ENCODE measurements around the gene P2RX7.

Gene P2RX7

GRCh38 chr12:121124402-121125109 lies 8.1 kb upstream of the P2RX7 start:
- TF ChIP-seq POLR2AphosphoS5 (IDR thresholded peaks at IDR 0.05; ENCODE audit: low read depth) (no peak), SPI1 (IDR thresholded peaks at IDR 0.05; ENCODE audit: borderline replicate concordance, low read depth) (no peak), CTCF (IDR thresholded peaks at IDR 0.05; ENCODE audit: insufficient read depth, low read length) (no peak), GABPA (IDR thresholded peaks at IDR 0.05; ENCODE audit: low read depth) (no peak)
- TF ChIP-seq, protein P1, sequence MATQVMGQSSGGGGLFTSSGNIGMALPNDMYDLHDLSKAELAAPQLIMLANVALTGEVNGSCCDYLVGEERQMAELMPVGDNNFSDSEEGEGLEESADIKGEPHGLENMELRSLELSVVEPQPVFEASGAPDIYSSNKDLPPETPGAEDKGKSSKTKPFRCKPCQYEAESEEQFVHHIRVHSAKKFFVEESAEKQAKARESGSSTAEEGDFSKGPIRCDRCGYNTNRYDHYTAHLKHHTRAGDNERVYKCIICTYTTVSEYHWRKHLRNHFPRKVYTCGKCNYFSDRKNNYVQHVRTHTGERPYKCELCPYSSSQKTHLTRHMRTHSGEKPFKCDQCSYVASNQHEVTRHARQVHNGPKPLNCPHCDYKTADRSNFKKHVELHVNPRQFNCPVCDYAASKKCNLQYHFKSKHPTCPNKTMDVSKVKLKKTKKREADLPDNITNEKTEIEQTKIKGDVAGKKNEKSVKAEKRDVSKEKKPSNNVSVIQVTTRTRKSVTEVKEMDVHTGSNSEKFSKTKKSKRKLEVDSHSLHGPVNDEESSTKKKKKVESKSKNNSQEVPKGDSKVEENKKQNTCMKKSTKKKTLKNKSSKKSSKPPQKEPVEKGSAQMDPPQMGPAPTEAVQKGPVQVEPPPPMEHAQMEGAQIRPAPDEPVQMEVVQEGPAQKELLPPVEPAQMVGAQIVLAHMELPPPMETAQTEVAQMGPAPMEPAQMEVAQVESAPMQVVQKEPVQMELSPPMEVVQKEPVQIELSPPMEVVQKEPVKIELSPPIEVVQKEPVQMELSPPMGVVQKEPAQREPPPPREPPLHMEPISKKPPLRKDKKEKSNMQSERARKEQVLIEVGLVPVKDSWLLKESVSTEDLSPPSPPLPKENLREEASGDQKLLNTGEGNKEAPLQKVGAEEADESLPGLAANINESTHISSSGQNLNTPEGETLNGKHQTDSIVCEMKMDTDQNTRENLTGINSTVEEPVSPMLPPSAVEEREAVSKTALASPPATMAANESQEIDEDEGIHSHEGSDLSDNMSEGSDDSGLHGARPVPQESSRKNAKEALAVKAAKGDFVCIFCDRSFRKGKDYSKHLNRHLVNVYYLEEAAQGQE (IDR thresholded peaks at IDR 0.05; ENCODE audit: insufficient replicate concordance, low read depth): no peak
- H3K4me3 ChIP-seq (replicated peaks; ENCODE audit: insufficient read depth, low read length): no peak overlapping the region
- H3K27ac ChIP-seq (replicated peaks): no peak overlapping the region
- H3K27me3 ChIP-seq (ENCODE audit: insufficient read depth, poor library complexity, severe bottlenecking): no peaks in the 10 kb centered on the region
- DNase-seq (ENCODE audit: low read depth in 1 of 2, low spot score in 1 of 2): no peak

DNA sequence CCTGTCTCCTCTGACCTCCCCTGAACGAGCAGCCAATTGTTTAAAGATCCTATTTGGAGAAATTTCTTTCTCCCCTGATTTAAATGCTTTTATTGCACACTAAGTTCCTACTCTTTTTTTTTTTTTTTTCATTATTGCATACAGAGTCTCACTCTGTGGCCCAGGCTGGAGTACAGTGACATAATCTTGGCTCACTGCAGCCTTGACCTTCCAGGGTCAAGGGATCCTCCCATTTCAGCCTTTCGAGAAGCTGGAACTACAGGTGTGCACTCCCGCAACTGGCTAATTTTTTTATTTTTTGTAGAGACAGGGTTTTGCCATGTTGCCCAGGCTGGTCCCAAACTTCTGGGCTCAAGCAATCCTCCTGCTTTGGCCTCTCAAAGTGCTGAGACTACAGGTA lies 5.2 kb upstream of the P2RX7 start:
- Histone ChIP-seq H3K27me3 (ENCODE audit: insufficient read depth, poor library complexity, severe bottlenecking) (no peaks in the 10 kb centered on the region), H3K4me3 (replicated peaks; ENCODE audit: insufficient read depth, low read length) (no peak overlapping the region), H3K27ac (replicated peaks) (no peak overlapping the region)
- no peak for DNase-seq (ENCODE audit: low read depth in 1 of 2, low spot score in 1 of 2)
- TF ChIP-seq POLR2AphosphoS5 (IDR thresholded peaks at IDR 0.05; ENCODE audit: low read depth): no peak
- TF ChIP-seq, protein P1 (IDR thresholded peaks at IDR 0.05; ENCODE audit: insufficient replicate concordance, low read depth): no peak
- TF ChIP-seq SPI1 (IDR thresholded peaks at IDR 0.05; ENCODE audit: borderline replicate concordance, low read depth): no peak

- DNase-seq (ENCODE audit: low read depth in 1 of 2, low spot score in 1 of 2): peak; percentile 93
- TF ChIP-seq POLR2AphosphoS5 (IDR thresholded peaks at IDR 0.05; ENCODE audit: low read depth): peak; percentile 68; the same call in 1 of the 2 replicates
- TF ChIP-seq CTCF (IDR thresholded peaks at IDR 0.05; ENCODE audit: insufficient read depth, low read length): no peak
- TF ChIP-seq SPI1 (IDR thresholded peaks at IDR 0.05; ENCODE audit: borderline replicate concordance, low read depth): no peak
- no peak overlapping the region for H3K4me3 ChIP-seq (replicated peaks; ENCODE audit: insufficient read depth, low read length)
- H3K27me3 ChIP-seq (ENCODE audit: insufficient read depth, poor library complexity, severe bottlenecking): no peaks in the 10 kb centered on the region
- H3K27ac ChIP-seq (replicated peaks): peak overlapping the region; percentile 51
Observed at GRCh38 chr12:121128908-121129810, 3.5 kb upstream of the P2RX7 start.

DNA sequence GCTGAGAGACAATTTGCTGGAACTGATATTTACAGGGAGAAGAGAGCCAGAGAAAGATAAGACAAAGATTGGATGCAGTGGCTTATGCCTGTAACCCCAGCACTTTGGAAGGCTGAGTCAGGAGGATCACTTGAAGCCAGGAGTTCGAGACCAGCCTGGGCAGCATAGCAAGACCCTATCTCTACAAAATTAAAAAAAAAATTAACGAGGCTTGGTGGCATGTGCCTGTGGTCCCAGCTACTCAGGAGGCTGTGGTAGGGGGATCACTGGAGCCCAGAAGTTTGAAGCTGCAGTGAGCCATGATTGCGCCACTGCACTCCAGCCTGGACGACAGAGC lies 2.9 kb upstream of the P2RX7 start:
- TF ChIP-seq SPI1 (IDR thresholded peaks at IDR 0.05; ENCODE audit: borderline replicate concordance, low read depth): no peak
- no peak for TF ChIP-seq POLR2AphosphoS5 (IDR thresholded peaks at IDR 0.05; ENCODE audit: low read depth)
- TF ChIP-seq GABPA (IDR thresholded peaks at IDR 0.05; ENCODE audit: low read depth): no peak
- TF ChIP-seq, protein P1 (IDR thresholded peaks at IDR 0.05; ENCODE audit: insufficient replicate concordance, low read depth): no peak
- no peak for TF ChIP-seq CTCF (IDR thresholded peaks at IDR 0.05; ENCODE audit: insufficient read depth, low read length)
- H3K27ac ChIP-seq (replicated peaks): peak overlapping the region; percentile 51
- DNase-seq (ENCODE audit: low read depth in 1 of 2, low spot score in 1 of 2): no peak
- H3K4me3 ChIP-seq (replicated peaks; ENCODE audit: insufficient read depth, low read length): no peak overlapping the region
- H3K27me3 ChIP-seq (ENCODE audit: insufficient read depth, poor library complexity, severe bottlenecking): no peaks in the 10 kb centered on the region

Measured in HL-60 (cell line).